Measurements from ENCODE around the gene TARS2.

TARS2 gene

DNA sequence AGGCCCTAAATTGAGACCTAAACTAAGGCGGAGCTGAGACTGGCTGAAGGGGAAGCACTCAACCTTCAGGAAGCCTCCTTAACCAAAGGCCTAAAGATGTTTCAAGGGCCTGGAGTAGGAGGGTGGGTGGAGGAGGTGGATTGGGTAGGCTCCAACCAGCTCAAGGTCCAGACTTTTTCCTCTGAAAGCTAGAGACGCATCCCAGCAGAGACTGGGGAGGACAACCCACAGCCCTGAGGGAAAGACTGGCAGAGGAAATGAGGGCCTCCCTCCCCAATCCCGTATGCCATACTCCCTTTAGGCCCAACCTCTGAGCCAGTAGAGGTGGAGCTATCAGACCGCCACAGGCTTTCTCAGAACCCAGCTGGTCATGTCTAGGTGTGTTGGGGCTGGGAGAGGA is 21.8 kb downstream of the TARS2 start:
- DNase-seq: no peak

- DNase-seq: no peak
Observed at GRCh38 chr1:150511551-150511950, 24.3 kb downstream of the TARS2 start.

DNA sequence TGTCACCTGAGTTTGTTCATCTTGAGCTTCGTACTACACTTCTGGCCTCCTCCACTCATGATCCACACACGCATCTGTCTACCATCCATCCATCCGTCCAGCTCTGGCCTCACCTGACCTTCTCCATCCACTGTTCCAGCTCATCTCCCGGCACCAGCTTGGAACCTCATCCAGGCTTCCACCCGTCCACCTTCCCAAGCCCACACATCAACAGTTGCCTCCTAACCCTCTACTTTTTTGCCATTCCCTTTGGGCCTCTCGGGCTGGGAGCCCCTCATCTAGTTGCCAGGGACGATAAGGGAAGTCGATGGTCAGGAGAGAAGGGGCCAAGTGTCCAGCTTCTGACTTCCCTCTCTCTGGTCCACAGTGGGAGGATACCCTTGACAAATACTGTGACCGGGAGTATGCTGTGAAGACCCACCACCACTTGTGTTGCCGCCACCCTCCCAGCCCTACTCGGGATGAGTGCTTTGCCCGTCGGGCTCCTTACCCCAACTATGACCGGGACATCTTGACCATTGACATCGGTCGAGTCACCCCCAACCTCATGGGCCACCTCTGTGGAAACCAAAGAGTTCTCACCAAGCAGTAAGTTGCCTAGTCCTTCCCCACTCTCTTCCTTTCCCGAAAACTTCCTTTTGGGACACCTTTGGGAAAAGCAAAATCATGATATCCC is 24.9 kb downstream of the TARS2 start:
- DNase-seq: no peak

GRCh38 chr1:150512846-150513245 is 25.6 kb downstream of the TARS2 start:
- no peak for DNase-seq

GRCh38 chr1:150513351-150513791 is 26.2 kb downstream of the TARS2 start:
- DNase-seq: no peak

GRCh38 chr1:150514260-150514659 is 27.0 kb downstream of the TARS2 start:
- no peak for DNase-seq

DNA sequence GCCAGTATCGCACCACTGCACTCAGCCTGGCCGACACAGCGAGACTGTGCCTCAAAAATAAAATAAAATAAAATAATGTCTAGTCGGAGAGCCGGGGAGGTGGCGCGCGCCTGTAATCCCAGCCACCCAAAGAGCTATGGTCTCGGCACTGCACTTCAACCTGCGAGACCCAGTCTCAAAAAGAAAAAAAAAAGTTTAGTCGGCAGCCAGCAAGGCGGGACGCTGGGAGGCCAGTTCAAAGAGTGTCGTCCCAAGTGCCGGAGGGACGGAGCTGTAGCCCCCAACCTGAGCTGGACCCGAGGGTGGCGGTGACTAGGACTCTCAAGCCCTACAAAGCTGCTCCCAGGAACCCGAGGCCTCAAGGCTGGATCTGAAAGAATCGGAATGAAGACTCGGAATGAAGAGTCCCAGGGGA is 27.7 kb downstream of the TARS2 start:
- no peak for DNase-seq

DNA sequence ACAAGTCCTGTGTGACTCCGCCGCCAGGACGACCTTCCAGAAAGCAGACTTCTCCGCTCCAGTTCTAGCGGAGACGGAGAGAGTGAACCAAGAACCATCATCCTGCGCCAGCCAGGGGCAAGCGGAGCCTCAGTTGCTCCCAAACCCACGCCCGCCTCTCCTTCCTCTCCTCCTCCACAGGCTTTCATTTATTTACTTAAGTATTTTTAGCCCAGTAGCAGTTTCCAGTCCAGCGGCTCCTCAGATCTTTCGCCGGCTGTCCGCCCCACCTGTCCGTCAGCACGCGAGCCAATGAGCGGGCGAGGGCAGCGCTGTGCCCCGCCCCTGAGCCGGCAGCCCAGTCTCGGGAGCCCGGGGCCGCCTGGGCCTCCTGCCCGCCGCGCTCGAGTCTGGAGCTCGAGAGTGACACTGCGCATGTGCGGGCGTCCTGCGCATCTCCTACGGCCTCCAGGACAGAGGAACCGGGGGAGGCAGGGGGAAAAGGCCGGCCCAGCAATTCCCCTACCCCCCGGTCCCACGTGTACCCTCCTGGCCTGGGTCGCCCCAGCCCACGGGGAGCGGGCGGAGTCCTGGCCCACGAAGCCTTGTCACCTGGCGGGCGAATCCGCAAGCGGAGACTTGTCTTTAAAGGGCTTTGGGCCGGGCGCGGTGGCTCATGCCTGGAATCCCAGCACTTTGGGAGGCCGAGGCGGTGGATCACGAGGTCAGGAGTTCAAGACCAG is 28.3 kb downstream of the TARS2 start, which contains the start of gene FALEC:
Gene FALEC, plus strand, starts transcription at position 425 of the 722 bp plus-strand sequence.
- DNase-seq: peak; percentile 94

- peak; percentile 30 for DNase-seq
Observed at GRCh38 chr1:150516050-150516591, 28.9 kb downstream of the TARS2 start.

DNA sequence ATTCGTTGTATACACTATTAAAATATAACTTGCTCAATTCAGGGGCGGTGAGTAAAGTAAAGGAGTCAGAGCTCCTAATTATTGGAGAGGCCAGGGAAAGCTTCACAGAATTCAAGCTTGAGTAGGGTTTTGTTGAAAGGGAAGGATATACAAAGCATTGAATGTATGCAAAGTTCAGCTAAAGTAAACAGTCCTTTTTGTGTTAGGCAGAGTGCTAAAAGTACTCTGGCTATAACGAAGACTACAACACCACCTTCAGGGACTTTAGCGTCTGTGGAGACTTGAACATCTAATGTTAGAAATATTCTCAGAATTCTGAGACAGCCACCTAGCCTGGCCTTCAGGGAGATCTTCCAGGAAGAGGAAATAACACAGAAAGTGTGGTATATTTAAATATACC is 29.4 kb downstream of the TARS2 start:
- DNase-seq: no peak

DNA sequence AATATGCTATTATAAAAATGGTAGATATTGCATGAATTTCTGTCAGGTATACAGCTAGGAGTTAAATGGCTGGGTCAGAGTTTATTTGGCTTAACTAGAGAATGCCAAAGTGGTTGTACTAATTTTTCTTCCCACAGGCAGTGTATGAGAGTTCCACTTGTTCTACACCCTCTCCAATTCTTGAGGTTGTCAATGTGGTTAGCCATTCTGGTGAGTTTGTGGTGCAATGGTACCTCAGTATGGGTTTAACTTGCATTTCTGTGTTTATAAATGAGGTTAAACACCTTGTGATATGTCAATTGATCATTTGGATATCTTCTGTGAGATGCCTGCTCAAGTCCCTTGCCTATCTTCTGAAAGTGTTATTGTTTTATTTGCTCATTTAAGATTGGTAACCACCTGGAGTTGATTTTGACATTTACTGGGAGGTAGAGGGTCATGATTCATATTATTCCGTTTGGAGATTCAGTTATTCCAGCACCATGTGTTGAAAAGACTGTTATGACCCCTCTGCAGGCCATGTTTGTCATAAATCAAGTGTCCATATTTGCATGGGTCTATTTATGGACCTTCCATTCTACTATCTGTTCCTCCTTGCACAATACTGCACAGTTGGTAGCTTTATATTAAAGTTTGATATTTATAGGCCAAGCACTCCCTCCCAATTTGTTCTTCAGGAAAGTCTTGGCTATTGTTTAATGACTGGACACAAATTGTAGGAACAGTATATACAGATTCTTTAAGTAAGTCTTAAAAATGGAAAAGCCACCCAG is 34.2 kb downstream of the TARS2 start:
- DNase-seq: no peak

DNA sequence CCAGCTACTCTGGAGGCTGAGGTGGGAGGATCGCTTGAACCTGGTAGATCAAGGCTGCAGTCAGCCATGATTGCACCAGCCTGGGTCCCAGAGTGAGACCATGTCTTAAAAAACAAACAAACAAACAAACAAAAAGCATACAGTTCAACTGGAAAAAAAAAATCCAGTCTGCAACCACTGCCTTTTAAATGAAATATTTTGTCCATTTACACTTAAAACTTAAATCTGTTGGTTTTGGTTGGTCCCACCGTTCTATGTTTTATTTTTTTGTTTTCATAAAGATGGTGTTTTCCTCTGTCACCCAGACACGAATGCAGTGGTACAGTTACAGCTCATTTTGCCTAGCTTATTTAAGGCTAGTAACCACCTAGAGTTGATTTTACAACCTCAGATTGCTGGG is 38.1 kb downstream of the TARS2 start:
- no peak for DNase-seq

DNA sequence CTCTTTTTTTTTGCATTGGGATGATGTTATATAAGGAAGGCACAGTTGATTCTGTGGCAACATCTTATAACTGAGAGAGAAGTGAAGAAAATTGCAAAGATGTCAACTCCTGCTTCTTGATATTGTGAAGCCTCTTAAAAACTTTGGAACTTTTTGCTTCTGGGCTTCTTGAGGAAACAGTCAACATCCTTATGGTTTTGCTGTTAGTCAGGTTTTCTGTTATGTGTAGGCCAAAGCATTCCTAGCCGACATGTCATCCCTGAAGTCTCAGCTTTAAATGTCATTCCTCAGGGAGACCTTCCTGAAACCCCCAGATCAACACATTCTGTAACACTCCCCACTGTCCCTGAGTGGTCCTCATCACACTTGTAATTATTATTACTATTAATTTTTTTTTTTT is 41.0 kb downstream of the TARS2 start:
- no peak for DNase-seq

- no peak for DNase-seq
Observed at GRCh38 chr1:150529017-150529416, 41.8 kb downstream of the TARS2 start.

DNA sequence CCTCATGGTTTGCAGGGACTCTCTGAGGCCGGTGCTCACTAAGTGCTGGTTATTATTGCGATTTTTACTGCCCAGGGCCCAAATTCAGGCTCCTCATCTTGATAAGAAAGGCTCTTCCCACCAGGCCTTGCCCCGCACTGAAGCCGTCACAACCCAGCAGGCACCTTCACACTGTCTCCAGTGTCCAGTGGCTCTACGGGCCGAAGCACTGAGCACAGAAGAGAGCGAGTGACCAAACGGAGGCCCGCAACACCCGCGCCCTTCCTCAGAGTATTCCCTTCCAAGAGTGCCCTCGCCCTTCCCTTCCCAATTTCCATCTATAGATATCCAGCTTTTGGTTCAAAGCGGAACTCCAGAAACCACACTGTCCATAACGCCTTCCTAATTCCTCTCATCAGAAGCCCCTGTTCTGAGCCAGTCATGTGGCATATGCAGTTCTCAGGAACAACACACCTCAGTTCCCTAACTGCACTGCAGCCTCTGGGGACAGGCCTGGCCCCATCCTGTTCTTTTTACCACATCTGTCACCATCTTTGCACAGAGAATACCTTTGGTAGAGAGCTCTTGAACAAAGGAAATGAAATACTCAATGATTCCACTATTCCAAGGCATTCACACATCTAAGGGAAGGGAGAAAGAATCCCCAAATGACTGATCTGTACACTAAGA is 43.4 kb downstream of the TARS2 start:
- DNase-seq: no peak

- no peak for DNase-seq
Observed at GRCh38 chr1:150532860-150533259, 45.6 kb downstream of the TARS2 start.

DNA sequence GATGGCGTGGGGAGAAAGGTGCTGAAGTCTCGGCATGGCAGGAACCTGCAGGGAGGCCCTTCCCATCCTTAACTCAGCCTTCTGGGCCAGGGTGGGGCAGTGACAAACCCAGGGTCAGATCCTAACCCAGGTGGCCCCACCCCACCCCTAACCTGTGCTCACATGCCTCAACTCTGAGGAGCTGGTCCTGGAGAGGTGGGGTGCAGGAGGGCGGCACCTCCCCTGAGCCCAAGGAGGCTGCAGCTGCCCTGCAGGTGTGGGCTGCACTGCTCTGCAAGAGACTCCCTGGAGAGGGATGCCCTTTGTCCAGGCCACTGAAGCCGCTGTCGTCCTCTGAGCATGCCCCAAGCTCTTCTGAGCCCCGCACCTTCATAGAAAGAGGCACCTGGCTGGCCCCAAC is 46.8 kb downstream of the TARS2 start:
- DNase-seq: no peak

GRCh38 chr1:150535511-150536287 is 48.5 kb downstream of the TARS2 start:
- no peak for DNase-seq

DNA sequence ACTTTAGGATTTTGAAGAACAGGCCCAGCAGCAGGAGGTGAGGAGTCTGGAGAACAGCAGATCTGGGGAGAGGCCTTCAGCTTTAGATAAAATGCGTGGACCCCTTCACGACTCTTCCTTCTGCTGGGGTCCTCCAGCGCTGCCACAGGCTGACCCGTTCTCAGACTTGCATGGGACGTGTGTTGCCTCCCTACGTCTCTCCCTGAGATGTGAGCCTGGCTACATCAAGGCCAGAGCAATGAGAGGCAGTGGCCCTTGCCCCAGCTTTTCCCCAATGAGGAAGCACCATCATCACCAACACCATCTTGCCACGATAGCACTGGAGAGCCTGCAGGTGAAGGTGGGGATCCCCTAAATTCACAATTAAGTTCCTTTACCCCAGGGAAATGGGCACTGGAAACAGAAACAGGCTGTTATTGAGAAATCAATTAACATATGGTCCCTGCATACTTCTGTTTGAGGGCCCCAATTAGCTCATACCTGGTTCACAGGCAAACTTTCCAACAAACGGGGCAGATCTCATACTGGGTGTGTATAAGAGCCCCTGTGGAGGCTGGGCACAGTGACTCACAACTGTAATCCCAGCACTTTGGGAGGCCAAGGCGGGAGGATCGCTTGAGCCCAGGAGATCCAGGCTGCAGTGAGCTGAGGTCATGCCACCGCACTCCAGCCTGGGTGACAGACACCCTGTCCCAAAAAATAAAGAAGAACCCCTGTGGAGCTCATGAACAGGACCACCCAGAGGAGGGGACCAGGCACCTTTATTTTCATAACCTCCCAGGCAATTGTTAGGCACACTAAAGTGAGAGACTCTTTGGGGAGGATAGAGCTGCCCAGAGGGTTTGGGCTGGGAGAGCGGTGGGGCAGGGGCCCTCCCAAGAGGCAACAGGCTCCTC is 49.9 kb downstream of the TARS2 start:
- no peak for DNase-seq

DNA sequence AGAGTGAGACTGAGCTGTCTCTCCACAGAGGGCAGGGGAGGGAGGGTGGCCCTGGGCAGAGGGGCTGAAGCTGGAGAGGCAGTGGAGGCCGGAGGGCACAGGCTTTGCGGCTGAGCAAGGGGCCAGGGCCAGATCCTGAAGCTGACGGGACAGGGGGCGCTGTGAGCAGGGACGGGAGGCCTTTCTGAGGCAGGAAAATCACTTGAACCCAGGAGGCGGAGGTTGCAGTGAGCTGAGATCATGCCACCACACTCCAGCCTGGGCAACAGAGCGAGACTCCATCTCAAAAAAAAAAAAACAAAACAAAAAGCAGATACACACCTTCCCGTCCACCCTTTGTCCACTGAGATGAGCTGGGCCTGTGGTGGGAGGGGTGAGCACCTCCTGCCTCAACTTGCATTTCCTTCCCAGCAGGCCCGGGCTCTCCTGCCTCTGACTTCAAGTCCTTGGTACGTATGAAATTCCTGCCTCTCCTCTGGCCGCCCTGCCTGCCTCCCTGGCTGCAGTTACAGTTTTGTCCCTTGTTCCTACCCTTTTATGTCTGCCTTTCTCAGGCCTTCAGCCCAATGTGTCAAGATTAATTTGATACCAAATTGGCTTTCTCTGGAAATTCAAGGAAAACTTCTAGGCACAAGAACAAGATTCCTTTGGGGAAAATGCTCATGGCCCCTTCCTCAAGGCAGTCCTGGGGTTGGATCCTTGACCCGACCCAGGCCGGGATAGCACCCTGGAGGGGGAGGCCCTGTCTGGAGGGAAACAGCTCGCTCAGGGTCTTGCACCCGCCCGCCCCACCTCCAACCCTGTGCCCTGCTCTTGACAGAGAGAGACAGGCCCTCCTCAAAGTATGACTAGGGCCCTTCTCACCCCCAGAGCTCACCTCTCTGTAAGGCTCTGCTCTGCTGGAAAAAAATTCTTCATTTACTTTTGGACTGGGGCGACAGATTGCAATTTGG is 50.8 kb downstream of the TARS2 start:
- DNase-seq: no peak
